NOMO-1 treated with DMSO at 0.1 percent for 48 hours (cell line): Measurements from ENCODE around the gene CD46.

Source experiments
- DNase-seq: peaks from one replicate; lab custom pipeline; 2025; ENCODE audit not compliant: unreplicated experiment; lab: John Stamatoyannopoulos, UW

CD46 gene

GRCh38 chr1:207813512-207813881, 61.6 kb downstream of the CD46 start:
- DNase-seq, result no peak

GRCh38 chr1:207813946-207814345, 62.1 kb downstream of the CD46 start:
- no peak for DNase-seq

- DNase-seq, result no peak
Observed at GRCh38 chr1:207814469-207814868, 62.6 kb downstream of the CD46 start.

- no peak for DNase-seq
Observed at GRCh38 chr1:207815466-207815865, 63.6 kb downstream of the CD46 start.

GRCh38 chr1:207815913-207816291, 64.0 kb downstream of the CD46 start:
- DNase-seq, result peak; percentile 12

GRCh38 chr1:207817166-207817565, 65.3 kb downstream of the CD46 start:
- no peak for DNase-seq

GRCh38 chr1:207817778-207818751, 66.2 kb downstream of the CD46 start:
- no peak for DNase-seq

- no peak for DNase-seq
Observed at GRCh38 chr1:207818971-207819451, 67.2 kb downstream of the CD46 start.

- DNase-seq, result no peak
Observed at GRCh38 chr1:207820568-207821463, 69.0 kb downstream of the CD46 start.

- no peak for DNase-seq
Observed at GRCh38 chr1:207821464-207822045, 69.7 kb downstream of the CD46 start.

GRCh38 chr1:207822124-207822601, 70.3 kb downstream of the CD46 start:
- no peak for DNase-seq

- DNase-seq, result no peak
Observed at GRCh38 chr1:207822602-207823451, 71.0 kb downstream of the CD46 start.

- DNase-seq, result no peak
Observed at GRCh38 chr1:207823531-207823879, 71.7 kb downstream of the CD46 start.

- DNase-seq, result peak; percentile 87
Observed at GRCh38 chr1:207823880-207824566, 72.2 kb downstream of the CD46 start.

- no peak for DNase-seq
Observed at GRCh38 chr1:207824691-207825408, 73.0 kb downstream of the CD46 start.

GRCh38 chr1:207825409-207825695, 73.5 kb downstream of the CD46 start:
- DNase-seq, result no peak

GRCh38 chr1:207825719-207826556, 74.1 kb downstream of the CD46 start:
- DNase-seq, result peak; percentile 99
